ENCODE measurements around the gene RABGGTB. TPM values are rescaled to one million over a fixed set of nuclear protein-coding genes. Genes with fewer than 3 reads are reported as not detected.

RABGGTB gene
- total and polyA plus RNA-seq, 9 of the 15 experiments (the other 6 are each of a cell fraction or from before 2014, with no cell fraction given), result 148 to 354 (median 206) TPM

GRCh38 chr1:75785983-75786853 is at the start of gene RABGGTB (continued):
- TF ChIP-seq MAZ (CRISPR knock-in tag; conservative IDR thresholded peaks at IDR 0.05 in 1 of 2, IDR thresholded peaks at IDR 0.05 in 1 of 2), result peak in 1 of 2 experiments; percentile 63; a peak in 2 of 4 replicates
- no peak for TF ChIP-seq THAP7 (CRISPR knock-in tag; IDR thresholded peaks at IDR 0.05)
- no peak for TF ChIP-seq NFE2L1 (tag; IDR thresholded peaks at IDR 0.05; ENCODE audit: borderline replicate concordance, low read depth)
- 0 out of 2 replicates have a peak, but pooled peaks have one; percentile 28 for TF ChIP-seq ZBTB33 (CRISPR knock-in tag; IDR thresholded peaks at IDR 0.05)
- TF ChIP-seq LARP7 (IDR thresholded peaks at IDR 0.05), result no peak
- TF ChIP-seq ZNF146 (CRISPR knock-in tag; IDR thresholded peaks at IDR 0.05; ENCODE audit: unreplicated experiment), result no peak
- no peak for TF ChIP-seq ZBTB26 (CRISPR knock-in tag; IDR thresholded peaks at IDR 0.05)
- TF ChIP-seq WHSC1 (IDR thresholded peaks at IDR 0.05; ENCODE audit: low read length), result no peak
- no peak; the same call in 1 of the 2 replicates for TF ChIP-seq BRD4 (IDR thresholded peaks at IDR 0.05)
- no peak for TF ChIP-seq ZNF408 (CRISPR knock-in tag; IDR thresholded peaks at IDR 0.05; ENCODE audit: low read depth)
- peak; percentile 58; the same call in 1 of the 2 replicates for TF ChIP-seq TAF7 (tag; IDR thresholded peaks at IDR 0.05)
- TF ChIP-seq HMGXB4 (CRISPR knock-in tag; IDR thresholded peaks at IDR 0.05), result peak; percentile 39; the same call in 1 of the 2 replicates
- TF ChIP-seq BRF2 (IDR thresholded peaks at IDR 0.05; ENCODE audit: borderline replicate concordance, insufficient read depth, insufficient read length), result no peak
- TF ChIP-seq ZNF184 (CRISPR knock-in tag; IDR thresholded peaks at IDR 0.05), result no peak
- no peak for TF ChIP-seq XRCC3 (IDR thresholded peaks at IDR 0.05)
- TF ChIP-seq FOS (IDR thresholded peaks at IDR 0.05; ENCODE audit: extremely low read depth, insufficient read length), result no peak
- TF ChIP-seq NFIX (CRISPR knock-in tag; IDR thresholded peaks at IDR 0.05; ENCODE audit: low read depth), result no peak
- TF ChIP-seq RFX1 (IDR thresholded peaks at IDR 0.05), result no peak
- TF ChIP-seq ARID3A (IDR thresholded peaks at IDR 0.05; ENCODE audit: borderline replicate concordance, low read depth, low read length), result no peak

Data from K562 (cell line).